GM21576 (cell line): ENCODE results near the gene MRPS27.
"Not testable (repeated sequence)": the region's sequence is repeated elsewhere in the genome, so short reads cannot be mapped to it uniquely, and the experiment has no call there.

ENCODE experiments used
- ATAC-seq: cut with Tn5 transposase; IDR thresholded peaks from one replicate; pipeline ENCODE4 v1.9.1; 2021; ENCODE audit warnings: mild to moderate bottlenecking, moderate library complexity; ENCODE audit not compliant: unreplicated experiment

Gene MRPS27

GRCh38 chr5:72177538-72177937 is 142.5 kb downstream of the MRPS27 start:
- ATAC-seq = no peak

GRCh38 chr5:72172786-72173185 is 147.3 kb downstream of the MRPS27 start:
- no peak for ATAC-seq

- no peak for ATAC-seq
These were observed 148.4 kb downstream of the MRPS27 start for GRCh38 chr5:72171667-72172066.

- not testable (repeated sequence) for ATAC-seq
These were observed 148.9 kb downstream of the MRPS27 start for GRCh38 chr5:72171181-72171580.

- no peak for ATAC-seq
These were observed 149.9 kb downstream of the MRPS27 start for GRCh38 chr5:72170101-72170500.
